ENCODE data around the gene ARHGAP26. TPM values are rescaled to one million over a fixed set of nuclear protein-coding genes. Genes with fewer than 3 reads are reported as not detected.
"Not testable (repeated sequence)": the region's sequence is repeated elsewhere in the genome, so short reads cannot be mapped to it uniquely, and the experiment has no call there.

ARHGAP26 gene
- total and polyA plus RNA-seq, 5 donors from 2014 or later, result 2.8 to 40.5 (median 5.4) TPM

DNA sequence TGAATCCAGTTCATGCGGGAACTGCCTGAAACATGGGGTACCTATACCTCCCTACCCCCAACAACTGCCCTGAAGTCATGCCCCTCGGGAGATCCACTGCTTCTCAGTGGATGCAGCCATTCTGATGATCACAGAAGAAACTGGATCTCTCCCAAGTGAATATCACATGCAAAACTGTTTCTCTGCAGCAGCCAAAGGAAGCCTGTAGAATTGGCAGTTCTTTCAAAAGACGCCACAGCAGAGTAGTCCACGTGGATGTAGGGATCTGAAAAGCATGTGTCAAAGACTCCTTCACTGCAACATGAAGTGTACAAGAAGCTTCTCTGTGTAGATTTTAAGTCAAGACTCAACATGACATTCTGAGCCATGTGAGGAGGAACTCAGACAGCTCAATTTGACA is 346.6 kb downstream of the ARHGAP26 start:
- no peak for ATAC-seq (ENCODE audit: low read depth in 2 of 2)
- Histone ChIP-seq H3K9me3 (ENCODE audit: control insufficient read depth in 2 of 2, low read length in 2 of 2) (no peaks in the 10 kb centered on the region), H3K27ac (ENCODE audit: insufficient read depth, low read length, poor library complexity, severe bottlenecking) (no peak overlapping the region), H3K4me1 (ENCODE audit: control insufficient read depth, insufficient read depth, low read length, poor library complexity, severe bottlenecking) (no peaks in the 10 kb centered on the region), H3K36me3 (ENCODE audit: control insufficient read depth, insufficient read depth, low read length) (no peaks in the 10 kb centered on the region), H3K27me3 (ENCODE audit: control insufficient read depth, insufficient read depth, low read length) (no peaks in the 10 kb centered on the region), H3K4me3 (ENCODE audit: low read depth, low read length) (no peak overlapping the region)
- no peak overlapping the region for H3K27ac Mint-ChIP-seq
- H3K9me3 Mint-ChIP-seq, result peaks cover 0 to 3% (median 0%) of the 10 kb centered on the region in 7 donors
- no peaks in the 10 kb centered on the region for H3K27me3 Mint-ChIP-seq
- H3K4me1 Mint-ChIP-seq, result peaks cover 0 to 3% (median 0%) of the 10 kb centered on the region in 4 donors
- no peak for DNase-seq
- H3K36me3 Mint-ChIP-seq, result peaks cover 8% of the 10 kb centered on the region
- H3K4me3 Mint-ChIP-seq, result no peak overlapping the region

GRCh38 chr5:143117821-143118220 is 347.6 kb downstream of the ARHGAP26 start:
- Mint-ChIP-seq H3K4me1 (peaks cover 0 to 3% (median 0%) of the 10 kb centered on the region in 4 donors), H3K36me3 (peaks cover 15% of the 10 kb centered on the region), H3K27me3 (no peaks in the 10 kb centered on the region), H3K27ac (peak overlapping the region in 1 of 3 donors; percentile 18), H3K9me3 (peaks cover 0 to 3% (median 0%) of the 10 kb centered on the region in 7 donors), H3K4me3 (no peak overlapping the region)
- H3K27me3 ChIP-seq (ENCODE audit: control insufficient read depth, insufficient read depth, low read length), result no peaks in the 10 kb centered on the region
- no peaks in the 10 kb centered on the region for H3K9me3 ChIP-seq (ENCODE audit: control insufficient read depth in 2 of 2, low read length in 2 of 2)
- H3K4me1 ChIP-seq (ENCODE audit: control insufficient read depth, insufficient read depth, low read length, poor library complexity, severe bottlenecking), result no peaks in the 10 kb centered on the region
- no peak overlapping the region for H3K4me3 ChIP-seq (ENCODE audit: low read depth, low read length)
- ATAC-seq (ENCODE audit: low read depth in 2 of 2) (no peak), DNase-seq (no peak)
- no peaks in the 10 kb centered on the region for H3K36me3 ChIP-seq (ENCODE audit: control insufficient read depth, insufficient read depth, low read length)
- no peak overlapping the region for H3K27ac ChIP-seq (ENCODE audit: insufficient read depth, low read length, poor library complexity, severe bottlenecking)

- peaks cover 0 to 3% (median 0%) of the 10 kb centered on the region in 7 donors for H3K9me3 Mint-ChIP-seq
- no peaks in the 10 kb centered on the region for H3K36me3 ChIP-seq (ENCODE audit: control insufficient read depth, insufficient read depth, low read length)
- ATAC-seq (ENCODE audit: low read depth in 2 of 2) (no peak), DNase-seq (no peak)
- no peak overlapping the region for H3K4me3 ChIP-seq (ENCODE audit: low read depth, low read length)
- H3K27ac ChIP-seq (ENCODE audit: insufficient read depth, low read length, poor library complexity, severe bottlenecking), result no peak overlapping the region
- H3K4me3 Mint-ChIP-seq, result no peak overlapping the region
- peaks cover 0 to 3% (median 0%) of the 10 kb centered on the region in 4 donors for H3K4me1 Mint-ChIP-seq
- no peaks in the 10 kb centered on the region for H3K4me1 ChIP-seq (ENCODE audit: control insufficient read depth, insufficient read depth, low read length, poor library complexity, severe bottlenecking)
- no peaks in the 10 kb centered on the region for H3K27me3 ChIP-seq (ENCODE audit: control insufficient read depth, insufficient read depth, low read length)
- H3K36me3 Mint-ChIP-seq, result peaks cover 15% of the 10 kb centered on the region
- H3K9me3 ChIP-seq (ENCODE audit: control insufficient read depth in 2 of 2, low read length in 2 of 2), result no peaks in the 10 kb centered on the region
- H3K27me3 Mint-ChIP-seq, result no peaks in the 10 kb centered on the region
- no peak overlapping the region for H3K27ac Mint-ChIP-seq
These were observed 348.0 kb downstream of the ARHGAP26 start for GRCh38 chr5:143118222-143118621.

- H3K27ac ChIP-seq (ENCODE audit: insufficient read depth, low read length, poor library complexity, severe bottlenecking); H3K4me3 ChIP-seq (ENCODE audit: low read depth, low read length); H3K4me3 Mint-ChIP-seq; H3K4me1 Mint-ChIP-seq; H3K9me3 ChIP-seq (ENCODE audit: control insufficient read depth in 2 of 2, low read length in 2 of 2); H3K27me3 ChIP-seq (ENCODE audit: control insufficient read depth, insufficient read depth, low read length); ATAC-seq (ENCODE audit: low read depth in 2 of 2); H3K9me3 Mint-ChIP-seq; H3K27me3 Mint-ChIP-seq; H3K4me1 ChIP-seq (ENCODE audit: control insufficient read depth, insufficient read depth, low read length, poor library complexity, severe bottlenecking); DNase-seq; H3K36me3 ChIP-seq (ENCODE audit: control insufficient read depth, insufficient read depth, low read length); H3K27ac Mint-ChIP-seq: not testable (repeated sequence)
- H3K36me3 Mint-ChIP-seq, result peaks cover 15% of the 10 kb centered on the region
These were observed 348.6 kb downstream of the ARHGAP26 start for GRCh38 chr5:143118818-143119217.

DNA sequence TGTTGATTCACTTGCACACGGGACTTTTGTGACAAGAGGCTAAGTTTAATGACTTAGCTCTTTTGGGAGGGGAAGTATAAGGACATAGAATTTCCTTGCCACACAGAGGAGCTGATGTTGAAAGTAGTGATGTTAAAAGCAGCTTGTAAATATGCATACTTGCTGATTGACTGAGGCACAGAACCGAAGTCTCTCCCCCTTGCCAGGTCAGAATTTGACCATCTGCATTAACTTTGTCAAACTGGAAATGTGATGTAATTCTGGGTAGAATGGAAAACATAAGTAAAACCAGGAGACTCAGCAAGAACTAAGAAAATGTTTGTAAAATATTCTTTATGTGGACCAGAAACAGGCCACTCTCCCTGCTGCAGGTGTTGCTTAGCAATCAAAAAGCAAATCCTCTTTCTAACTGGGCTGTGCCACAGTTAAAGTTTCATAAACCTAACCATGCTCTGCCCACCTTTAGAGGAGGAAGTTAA is 349.2 kb downstream of the ARHGAP26 start:
- no peak for DNase-seq
- H3K27me3 Mint-ChIP-seq, result no peaks in the 10 kb centered on the region

GRCh38 chr5:143119881-143120341 is 349.7 kb downstream of the ARHGAP26 start:
- no peak overlapping the region for H3K4me3 Mint-ChIP-seq
- H3K4me1 Mint-ChIP-seq, result peaks cover 0 to 3% (median 0%) of the 10 kb centered on the region in 4 donors
- Histone ChIP-seq H3K9me3 (ENCODE audit: control insufficient read depth in 2 of 2, low read length in 2 of 2) (no peaks in the 10 kb centered on the region), H3K36me3 (ENCODE audit: control insufficient read depth, insufficient read depth, low read length) (no peaks in the 10 kb centered on the region), H3K27ac (ENCODE audit: insufficient read depth, low read length, poor library complexity, severe bottlenecking) (no peak overlapping the region), H3K4me1 (ENCODE audit: control insufficient read depth, insufficient read depth, low read length, poor library complexity, severe bottlenecking) (no peaks in the 10 kb centered on the region), H3K27me3 (ENCODE audit: control insufficient read depth, insufficient read depth, low read length) (no peaks in the 10 kb centered on the region), H3K4me3 (ENCODE audit: low read depth, low read length) (no peak overlapping the region)
- peaks cover 0 to 1% (median 0%) of the 10 kb centered on the region in 7 donors for H3K9me3 Mint-ChIP-seq
- DNase-seq (no peak), ATAC-seq (ENCODE audit: low read depth in 2 of 2) (no peak)
- no peak overlapping the region for H3K27ac Mint-ChIP-seq
- peaks cover 15% of the 10 kb centered on the region for H3K36me3 Mint-ChIP-seq
- no peaks in the 10 kb centered on the region for H3K27me3 Mint-ChIP-seq

More for the DNA sequence above, 349.2 kb downstream of the ARHGAP26 start:
- Histone ChIP-seq H3K27ac (ENCODE audit: insufficient read depth, low read length, poor library complexity, severe bottlenecking) (no peak overlapping the region), H3K4me1 (ENCODE audit: control insufficient read depth, insufficient read depth, low read length, poor library complexity, severe bottlenecking) (no peaks in the 10 kb centered on the region), H3K4me3 (ENCODE audit: low read depth, low read length) (no peak overlapping the region), H3K27me3 (ENCODE audit: control insufficient read depth, insufficient read depth, low read length) (no peaks in the 10 kb centered on the region), H3K36me3 (ENCODE audit: control insufficient read depth, insufficient read depth, low read length) (no peaks in the 10 kb centered on the region), H3K9me3 (ENCODE audit: control insufficient read depth in 2 of 2, low read length in 2 of 2) (no peaks in the 10 kb centered on the region)
- ATAC-seq (ENCODE audit: low read depth in 2 of 2), result no peak
- H3K27ac Mint-ChIP-seq, result no peak overlapping the region
- peaks cover 0 to 3% (median 0%) of the 10 kb centered on the region in 4 donors for H3K4me1 Mint-ChIP-seq
- no peak overlapping the region for H3K4me3 Mint-ChIP-seq
- H3K9me3 Mint-ChIP-seq, result peaks cover 0 to 1% (median 0%) of the 10 kb centered on the region in 7 donors
- H3K36me3 Mint-ChIP-seq, result peaks cover 15% of the 10 kb centered on the region

DNA sequence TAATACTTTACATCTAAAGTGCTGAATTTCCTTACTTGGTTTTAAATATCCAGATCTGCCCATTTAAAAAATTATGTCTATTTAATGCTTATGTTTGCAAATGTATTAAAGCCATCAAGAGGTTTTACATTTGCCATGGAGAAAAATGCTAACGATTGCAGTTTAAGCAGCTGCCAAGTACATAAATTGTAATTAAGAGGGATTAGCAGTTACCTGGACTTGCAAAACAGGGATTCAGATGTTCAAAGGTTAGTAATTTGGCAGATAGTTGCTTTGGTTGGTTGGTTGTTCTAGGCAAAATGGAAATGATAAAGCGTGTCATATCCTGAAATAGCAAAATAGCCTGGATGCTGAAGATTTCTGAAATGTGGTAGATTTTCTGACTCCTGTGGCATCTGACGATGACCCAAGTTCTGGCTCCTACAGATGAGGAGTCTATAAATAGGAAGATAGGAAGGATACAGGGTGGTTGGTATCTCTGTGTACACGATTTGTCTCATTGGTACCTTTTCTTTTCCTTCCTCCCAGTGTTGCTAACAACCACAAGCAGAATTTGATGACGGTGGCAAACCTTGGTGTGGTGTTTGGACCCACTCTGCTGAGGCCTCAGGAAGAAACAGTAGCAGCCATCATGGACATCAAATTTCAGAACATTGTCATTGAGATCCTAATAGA is 350.4 kb downstream of the ARHGAP26 start:
- Histone ChIP-seq H3K4me1 (ENCODE audit: control insufficient read depth, insufficient read depth, low read length, poor library complexity, severe bottlenecking) (no peaks in the 10 kb centered on the region), H3K27me3 (ENCODE audit: control insufficient read depth, insufficient read depth, low read length) (no peaks in the 10 kb centered on the region), H3K36me3 (ENCODE audit: control insufficient read depth, insufficient read depth, low read length) (no peaks in the 10 kb centered on the region), H3K4me3 (ENCODE audit: low read depth, low read length) (no peak overlapping the region), H3K27ac (ENCODE audit: insufficient read depth, low read length, poor library complexity, severe bottlenecking) (no peak overlapping the region), H3K9me3 (ENCODE audit: control insufficient read depth in 2 of 2, low read length in 2 of 2) (no peaks in the 10 kb centered on the region)
- Mint-ChIP-seq H3K4me1 (peaks cover 0 to 3% (median 0%) of the 10 kb centered on the region in 4 donors), H3K4me3 (no peak overlapping the region), H3K27me3 (no peaks in the 10 kb centered on the region), H3K27ac (no peak overlapping the region), H3K36me3 (peaks cover 15% of the 10 kb centered on the region), H3K9me3 (peaks cover 0 to 1% (median 0%) of the 10 kb centered on the region in 7 donors)
- ATAC-seq (ENCODE audit: low read depth in 2 of 2) (no peak), DNase-seq (no peak)

DNA sequence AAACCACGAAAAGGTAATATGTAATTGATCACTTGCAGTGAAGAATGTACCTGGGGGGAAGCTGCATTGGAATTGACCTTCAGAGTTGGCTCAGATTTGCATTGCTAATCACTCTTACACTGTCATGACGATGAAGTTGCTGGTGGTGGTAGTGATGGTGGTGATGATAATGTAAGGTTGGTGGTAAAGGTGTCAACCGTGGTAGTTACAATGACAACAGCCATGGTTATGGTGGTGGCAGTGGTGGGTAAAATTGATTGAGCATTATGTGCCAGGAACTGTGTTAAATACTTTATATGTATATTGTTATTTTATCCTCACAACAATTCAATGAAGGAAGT is 350.9 kb downstream of the ARHGAP26 start:
- H3K4me3 Mint-ChIP-seq, result no peak overlapping the region
- Histone ChIP-seq H3K27me3 (ENCODE audit: control insufficient read depth, insufficient read depth, low read length) (no peaks in the 10 kb centered on the region), H3K4me3 (ENCODE audit: low read depth, low read length) (no peak overlapping the region), H3K4me1 (ENCODE audit: control insufficient read depth, insufficient read depth, low read length, poor library complexity, severe bottlenecking) (no peaks in the 10 kb centered on the region), H3K27ac (ENCODE audit: insufficient read depth, low read length, poor library complexity, severe bottlenecking) (no peak overlapping the region), H3K36me3 (ENCODE audit: control insufficient read depth, insufficient read depth, low read length) (no peaks in the 10 kb centered on the region), H3K9me3 (ENCODE audit: control insufficient read depth in 2 of 2, low read length in 2 of 2) (no peaks in the 10 kb centered on the region)
- ATAC-seq (ENCODE audit: low read depth in 2 of 2), result no peak
- H3K27ac Mint-ChIP-seq, result peak overlapping the region in 1 of 3 donors; percentile 27
- no peak for DNase-seq
- peaks cover 15% of the 10 kb centered on the region for H3K36me3 Mint-ChIP-seq
- peaks cover 0 to 1% (median 0%) of the 10 kb centered on the region in 7 donors for H3K9me3 Mint-ChIP-seq
- peaks cover 0 to under 1% (median 0%) of the 10 kb centered on the region in 4 donors for H3K4me1 Mint-ChIP-seq
- no peaks in the 10 kb centered on the region for H3K27me3 Mint-ChIP-seq
